ENCODE data around the gene RNF187.

Gene RNF187

GRCh38 chr1:228530086-228530758 lies 43.0 kb downstream of the RNF187 start:
- Histone ChIP-seq H3K23ac (ENCODE audit: low read length in 2 of 2) (no peak overlapping the region), H3K79me1 (replicated peaks; ENCODE audit: low read length, poor library complexity, severe bottlenecking) (no peaks in the 10 kb centered on the region), H3K14ac (ENCODE audit: low read length in 2 of 2) (no peak overlapping the region), H2BK120ac (ENCODE audit: low read depth, low read length) (no peak overlapping the region), H3K18ac (ENCODE audit: low read depth in 1 of 2, low read length in 2 of 2) (no peak overlapping the region), H3K36me3 (ENCODE audit: control insufficient read depth in 1 of 2, insufficient read depth in 2 of 2, low read depth in 1 of 2, low read length in 2 of 2) (no peaks in the 10 kb centered on the region), H3K9me3 (ENCODE audit: control insufficient read depth, low read length) (peaks cover 3% of the 10 kb centered on the region), H3K27me3 (ENCODE audit: control insufficient read depth in 1 of 2, insufficient read depth in 1 of 2, low read length in 2 of 2) (peaks cover 0 to 9% of the 10 kb centered on the region in 2 experiments), H2AFZ (ENCODE audit: low read depth, low read length) (no peak overlapping the region), H3K9ac (ENCODE audit: low read length) (no peak overlapping the region), H3K4ac (ENCODE audit: low read depth in 1 of 2, low read length in 2 of 2) (no peak overlapping the region), H3K27ac (ENCODE audit: low read length, poor library complexity, severe bottlenecking) (no peak overlapping the region), H3K4me1 (ENCODE audit: control insufficient read depth, insufficient read depth, low read depth, low read length) (no peaks in the 10 kb centered on the region), H2BK15ac (ENCODE audit: low read depth, poor library complexity, severe bottlenecking) (no peak overlapping the region), H3K4me3 (ENCODE audit: insufficient read depth in 1 of 2, low read depth in 1 of 2, low read length in 2 of 2) (no peak overlapping the region), H2BK5ac (ENCODE audit: low read depth, low read length, poor library complexity, severe bottlenecking) (no peak overlapping the region), H2BK12ac (ENCODE audit: low read length in 2 of 2) (no peak overlapping the region), H2AK5ac (ENCODE audit: low read length, severe bottlenecking) (no peak overlapping the region), H4K91ac (ENCODE audit: low read length) (no peak overlapping the region), H3K4me2 (ENCODE audit: low read length, poor library complexity, severe bottlenecking) (no peak overlapping the region), H4K8ac (ENCODE audit: low read length) (no peak overlapping the region)
- no peak for DNase-seq
- 84% methylated on average over 3 of the region's 3 CpGs for WGBS

GRCh38 chr1:228530951-228531731 lies 44.0 kb downstream of the RNF187 start:
- no peaks in the 10 kb centered on the region for H3K79me1 ChIP-seq (replicated peaks; ENCODE audit: low read length, poor library complexity, severe bottlenecking)
- H3K36me3 ChIP-seq (ENCODE audit: control insufficient read depth in 1 of 2, insufficient read depth in 2 of 2, low read depth in 1 of 2, low read length in 2 of 2): no peaks in the 10 kb centered on the region
- H2AFZ ChIP-seq (ENCODE audit: low read depth, low read length): no peak overlapping the region
- no peak overlapping the region for H3K14ac ChIP-seq (ENCODE audit: low read length in 2 of 2)
- WGBS: 69% methylated on average over 5 of the region's 5 CpGs
- no peak overlapping the region for H3K4ac ChIP-seq (ENCODE audit: low read depth in 1 of 2, low read length in 2 of 2)
- H3K9ac ChIP-seq (ENCODE audit: low read length): no peak overlapping the region
- H3K4me2 ChIP-seq (ENCODE audit: low read length, poor library complexity, severe bottlenecking): no peak overlapping the region
- H2BK5ac ChIP-seq (ENCODE audit: low read depth, low read length, poor library complexity, severe bottlenecking): no peak overlapping the region
- peaks cover 0 to 9% of the 10 kb centered on the region in 2 experiments for H3K27me3 ChIP-seq (ENCODE audit: control insufficient read depth in 1 of 2, insufficient read depth in 1 of 2, low read length in 2 of 2)
- no peak overlapping the region for H3K4me3 ChIP-seq (ENCODE audit: insufficient read depth in 1 of 2, low read depth in 1 of 2, low read length in 2 of 2)
- H2BK12ac ChIP-seq (ENCODE audit: low read length in 2 of 2): no peak overlapping the region
- no peak overlapping the region for H4K91ac ChIP-seq (ENCODE audit: low read length)
- H3K23ac ChIP-seq (ENCODE audit: low read length in 2 of 2): no peak overlapping the region
- H4K8ac ChIP-seq (ENCODE audit: low read length): no peak overlapping the region
- H3K4me1 ChIP-seq (ENCODE audit: control insufficient read depth, insufficient read depth, low read depth, low read length): no peaks in the 10 kb centered on the region
- no peak overlapping the region for H2BK120ac ChIP-seq (ENCODE audit: low read depth, low read length)
- H3K9me3 ChIP-seq (ENCODE audit: control insufficient read depth, low read length): peaks cover 6% of the 10 kb centered on the region
- H3K27ac ChIP-seq (ENCODE audit: low read length, poor library complexity, severe bottlenecking): no peak overlapping the region
- no peak overlapping the region for H2AK5ac ChIP-seq (ENCODE audit: low read length, severe bottlenecking)
- DNase-seq: no peak
- no peak overlapping the region for H2BK15ac ChIP-seq (ENCODE audit: low read depth, poor library complexity, severe bottlenecking)
- H3K18ac ChIP-seq (ENCODE audit: low read depth in 1 of 2, low read length in 2 of 2): no peak overlapping the region

GRCh38 chr1:228538831-228539230 lies 51.6 kb downstream of the RNF187 start:
- Histone ChIP-seq H3K9ac (ENCODE audit: low read length) (no peak overlapping the region), H4K91ac (ENCODE audit: low read length) (no peak overlapping the region), H3K23ac (ENCODE audit: low read length in 2 of 2) (no peak overlapping the region), H2BK12ac (ENCODE audit: low read length in 2 of 2) (no peak overlapping the region), H3K9me3 (ENCODE audit: control insufficient read depth, low read length) (peaks cover 13% of the 10 kb centered on the region), H2AFZ (ENCODE audit: low read depth, low read length) (no peak overlapping the region), H2AK5ac (ENCODE audit: low read length, severe bottlenecking) (no peak overlapping the region), H3K4me3 (ENCODE audit: insufficient read depth in 1 of 2, low read depth in 1 of 2, low read length in 2 of 2) (no peak overlapping the region), H2BK15ac (ENCODE audit: low read depth, poor library complexity, severe bottlenecking) (no peak overlapping the region), H3K27ac (ENCODE audit: low read length, poor library complexity, severe bottlenecking) (no peak overlapping the region), H3K79me1 (replicated peaks; ENCODE audit: low read length, poor library complexity, severe bottlenecking) (no peaks in the 10 kb centered on the region), H3K36me3 (ENCODE audit: control insufficient read depth in 1 of 2, insufficient read depth in 2 of 2, low read depth in 1 of 2, low read length in 2 of 2) (no peaks in the 10 kb centered on the region), H4K8ac (ENCODE audit: low read length) (no peak overlapping the region), H2BK5ac (ENCODE audit: low read depth, low read length, poor library complexity, severe bottlenecking) (no peak overlapping the region), H3K4ac (ENCODE audit: low read depth in 1 of 2, low read length in 2 of 2) (no peak overlapping the region), H3K14ac (ENCODE audit: low read length in 2 of 2) (no peak overlapping the region), H3K18ac (ENCODE audit: low read depth in 1 of 2, low read length in 2 of 2) (no peak overlapping the region), H3K4me2 (ENCODE audit: low read length, poor library complexity, severe bottlenecking) (no peak overlapping the region), H2BK120ac (ENCODE audit: low read depth, low read length) (no peak overlapping the region), H3K27me3 (ENCODE audit: control insufficient read depth in 1 of 2, insufficient read depth in 1 of 2, low read length in 2 of 2) (no peaks in the 10 kb centered on the region), H3K4me1 (ENCODE audit: control insufficient read depth, insufficient read depth, low read depth, low read length) (no peaks in the 10 kb centered on the region)
- 65% methylated on average over 3 of the region's 3 CpGs for WGBS
- no peak for DNase-seq

DNA sequence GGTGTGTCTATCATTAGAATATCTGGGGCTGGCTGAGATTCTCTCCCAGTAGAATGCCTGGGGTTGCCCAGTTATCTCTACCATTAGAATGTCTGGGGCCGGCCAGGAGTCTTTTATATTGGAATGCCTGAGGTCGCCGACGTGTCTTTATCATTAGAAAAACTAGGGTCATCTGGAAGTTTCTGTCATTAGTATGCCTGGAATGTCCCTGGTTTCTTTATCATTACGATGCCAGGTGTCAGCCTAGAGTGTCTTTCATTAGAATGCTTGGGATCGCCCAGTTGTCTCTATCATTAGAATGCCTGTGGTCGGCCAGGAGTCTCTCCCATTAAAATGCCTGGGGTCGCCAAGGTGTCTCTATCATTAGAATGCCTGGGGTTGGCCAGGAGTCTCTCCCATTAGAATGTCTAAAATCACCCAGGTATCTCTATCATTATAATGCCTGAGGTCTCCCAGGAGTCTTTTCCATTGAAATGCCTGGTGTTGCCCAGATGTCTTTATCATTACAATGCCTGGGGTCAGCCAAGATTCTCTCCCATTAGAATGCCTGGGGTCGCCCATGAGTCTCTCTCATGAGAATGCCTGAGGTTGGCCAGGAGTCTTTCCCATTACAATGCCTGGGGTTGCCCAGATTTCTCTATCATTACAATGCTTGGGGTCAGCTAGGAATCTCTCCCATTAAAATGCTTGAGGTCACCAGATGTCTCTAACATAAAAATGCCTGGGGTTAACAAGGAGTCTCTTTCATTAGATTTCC lies 53.2 kb downstream of the RNF187 start:
- Histone ChIP-seq H3K79me1 (replicated peaks; ENCODE audit: low read length, poor library complexity, severe bottlenecking) (no peaks in the 10 kb centered on the region), H3K4me2 (ENCODE audit: low read length, poor library complexity, severe bottlenecking) (no peak overlapping the region), H3K9me3 (ENCODE audit: control insufficient read depth, low read length) (peaks cover 9% of the 10 kb centered on the region), H3K27me3 (ENCODE audit: control insufficient read depth in 1 of 2, insufficient read depth in 1 of 2, low read length in 2 of 2) (peaks cover 0 to 6% of the 10 kb centered on the region in 2 experiments), H3K27ac (ENCODE audit: low read length, poor library complexity, severe bottlenecking) (no peak overlapping the region), H3K4me1 (ENCODE audit: control insufficient read depth, insufficient read depth, low read depth, low read length) (no peaks in the 10 kb centered on the region), H3K23ac (ENCODE audit: low read length in 2 of 2) (no peak overlapping the region), H3K4ac (ENCODE audit: low read depth in 1 of 2, low read length in 2 of 2) (no peak overlapping the region), H2BK120ac (ENCODE audit: low read depth, low read length) (no peak overlapping the region), H4K8ac (ENCODE audit: low read length) (no peak overlapping the region), H2BK5ac (ENCODE audit: low read depth, low read length, poor library complexity, severe bottlenecking) (no peak overlapping the region), H3K4me3 (ENCODE audit: insufficient read depth in 1 of 2, low read depth in 1 of 2, low read length in 2 of 2) (no peak overlapping the region), H3K14ac (ENCODE audit: low read length in 2 of 2) (no peak overlapping the region), H2AK5ac (ENCODE audit: low read length, severe bottlenecking) (no peak overlapping the region), H4K91ac (ENCODE audit: low read length) (no peak overlapping the region), H3K18ac (ENCODE audit: low read depth in 1 of 2, low read length in 2 of 2) (no peak overlapping the region), H2BK15ac (ENCODE audit: low read depth, poor library complexity, severe bottlenecking) (no peak overlapping the region), H2BK12ac (ENCODE audit: low read length in 2 of 2) (no peak overlapping the region), H3K36me3 (ENCODE audit: control insufficient read depth in 1 of 2, insufficient read depth in 2 of 2, low read depth in 1 of 2, low read length in 2 of 2) (no peaks in the 10 kb centered on the region), H3K9ac (ENCODE audit: low read length) (no peak overlapping the region), H2AFZ (ENCODE audit: low read depth, low read length) (no peak overlapping the region)
- 79% methylated on average over 9 of the region's 9 CpGs for WGBS
- no peak for DNase-seq

All from mesenchymal stem cell (in vitro differentiated cells and primary cell).